OCI-LY7 (cell line): ENCODE measurements around the gene BBOF1. TPM values are rescaled to one million over a fixed set of nuclear protein-coding genes. Genes with fewer than 3 reads are reported as not detected.
A peak's percentile ranks its signal among the peaks of the same experiment; 100 is the strongest.

Source experiments
- Bru-seq: library from RNA; stranded (reverse); fragments of 400-500 nt; gene quantifications from one replicate; lab custom pipeline; 2021; lab: Mats Ljungman, UMichigan
- BruChase-seq, 2 experiments: library from RNA; stranded (reverse); fragments of 400-500 nt; gene quantifications; one replicate each; lab custom pipeline; 2021; lab: Mats Ljungman, UMichigan
- BruUV-seq: library from RNA; stranded (reverse); fragments of 400-500 nt; replicated peaks from 2 replicates; lab custom pipeline; 2021; lab: Mats Ljungman, UMichigan
- CTCF ChIA-PET: fragments of 300-600 bp; sonication (Branson Sonifier 250); formaldehyde crosslinking; loops from one replicate; lab custom pipeline; 2022; ENCODE audit warnings: antibody characterized with exemption; ENCODE audit not compliant: unreplicated experiment; lab: Charles Lee
- POLR2A ChIA-PET: fragments of 300-600 bp; sonication (Branson Sonifier 250); formaldehyde crosslinking; loops from one replicate; lab custom pipeline; 2022; ENCODE audit warnings: antibody characterized with exemption; lab: Charles Lee
- DNase-seq: peaks from one replicate; pipeline ENCODE4 v3.0.0-alpha.2; 2015; ENCODE audit warnings: low spot score
- H2AFZ ChIP-seq: fragments of 200-600 bp; sonication (generic), shearing (Covaris generic); 2 replicates; pipeline ENCODE4 v1.6.1; 2014; ENCODE audit warnings: mild to moderate bottlenecking, antibody characterized with exemption, low read length, moderate library complexity
- H3K27ac ChIP-seq: fragments of 200-600 bp; sonication (generic); 2 replicates; pipeline ENCODE4 v1.5.1; 2014; ENCODE audit warnings: mixed run types, low read depth, mild to moderate bottlenecking, moderate library complexity, low read length, inconsistent platforms; ENCODE audit not compliant: poor library complexity, severe bottlenecking
- H3K36me3 ChIP-seq: fragments of 200-600 bp; sonication (generic); 2 replicates; pipeline ENCODE4 v1.6.1; 2014; ENCODE audit warnings: mild to moderate bottlenecking, antibody characterized with exemption, low read length, moderate library complexity, mixed read lengths; ENCODE audit not compliant: insufficient read depth
- H3K4me1 ChIP-seq: fragments of 200-600 bp; sonication (generic); 2 replicates; pipeline ENCODE4 v1.5.1; 2014; ENCODE audit warnings: mild to moderate bottlenecking, low read length; ENCODE audit not compliant: insufficient read depth, poor library complexity, severe bottlenecking
- H3K4me2 ChIP-seq: fragments of 200-600 bp; sonication (generic); 2 replicates; pipeline ENCODE4 v1.6.1; 2014; ENCODE audit warnings: mild to moderate bottlenecking, low read length
- H3K4me3 ChIP-seq: fragments of 200-600 bp; sonication (generic); 2 replicates; pipeline ENCODE4 v1.5.1; 2014; ENCODE audit warnings: mild to moderate bottlenecking, low read depth, low read length; ENCODE audit not compliant: poor library complexity, severe bottlenecking
- H3K79me2 ChIP-seq: fragments of 200-600 bp; sonication (generic); 2 replicates; pipeline ENCODE4 v1.6.1; 2016; ENCODE audit warnings: low read depth, mild to moderate bottlenecking, low read length, moderate library complexity, mixed read lengths; ENCODE audit not compliant: insufficient read depth
- H3K9me2 ChIP-seq: fragments of 200-600 bp; sonication (generic); 2 replicates; pipeline ENCODE4 v1.6.1; 2016; ENCODE audit warnings: mild to moderate bottlenecking, low read length, mixed read lengths; ENCODE audit not compliant: insufficient read depth
- H3K9me3 ChIP-seq: fragments of 200-600 bp; sonication (generic); 2 replicates; pipeline ENCODE4 v1.6.1; 2014; ENCODE audit warnings: mild to moderate bottlenecking, mixed run types, low read length, mixed read lengths
- H4K20me1 ChIP-seq: fragments of 200-600 bp; sonication (generic); 2 replicates; pipeline ENCODE4 v1.6.1; 2014; ENCODE audit warnings: mild to moderate bottlenecking, antibody characterized with exemption, low read length, moderate library complexity, mixed read lengths; ENCODE audit not compliant: insufficient read depth
- CTCF ChIP-seq: fragments of 200-600 bp; sonication (generic); conservative IDR thresholded peaks from 2 replicates; pipeline ENCODE4 v1.5.1; 2014; ENCODE audit warnings: mild to moderate bottlenecking, antibody characterized with exemption, low read length, moderate library complexity, mixed read lengths
- EZH2phosphoT487 ChIP-seq: fragments of 200-600 bp; sonication (generic); IDR thresholded peaks from 2 replicates; pipeline ENCODE4 v1.6.1; 2018; ENCODE audit warnings: low read depth, borderline replicate concordance, mild to moderate bottlenecking, mixed run types, antibody characterized with exemption, low read length, moderate library complexity, mixed read lengths
- intact Hi-C: fragments of 100-400 bp; cut with micrococcal nuclease; formaldehyde crosslinking; loops from one replicate; pipeline ENCODE4 v1.10.0; 2022; ENCODE audit not compliant: unreplicated experiment
- long read RNA-seq: library from polyadenylated mRNA; stranded (forward); transcript quantifications from one replicate; pipeline ENCODE4 v2.0.0, GENCODE V29; 2022
- total RNA-seq, 2 experiments: library from RNA; depleted of rRNA in 1 of 2; stranded (reverse); fragments of >200 nt in 1 of 2; shearing (Covaris generic) in 1 of 2; gene quantifications; 2 replicates each; pipeline ENCODE4 v1.2.3, GENCODE V29; 2014 to 2022

The BBOF1 gene
- total RNA-seq (2014; rRNA removed; shearing (Covaris generic)) (1.7 and 2.9 TPM in 2 replicates), total RNA-seq (2022) (3.2 and 3.9 TPM in 2 replicates), Bru-seq, nascent RNA (percentile 38 among the genes with signal in this experiment), BruChase-seq, experiment 1, labeled RNA remaining after a 6-hour chase (percentile 39 among the genes with signal in this experiment), BruChase-seq, experiment 2, labeled RNA remaining after a 2-hour chase (percentile 38 among the genes with signal in this experiment)
- long read RNA-seq, partial matches to known transcripts, result 0 of 10 reads
- long read RNA-seq, other reads (novel, unspliced or antisense), result 10 of 10 reads

GRCh38 chr14:74018586-74019407, at the start of gene BBOF1, which contains the start of gene ENTPD5:
Gene BBOF1, plus strand, starts transcription at chr14:74019349. Its CDS starts 130 bp downstream, at chr14:74019479.
Gene ENTPD5, minus strand, starts transcription at chr14:74019288. Its CDS starts 31,186 bp downstream, at chr14:73988102.
- peak within 1 kb of the TSS; percentile 86 for H3K4me3 ChIP-seq
- ChIA-PET POLR2A (no interaction called here), CTCF (no interaction called here)
- BruUV-seq, result no TSS peak
- peaks cover 3% of the 10 kb centered on the region for H3K4me1 ChIP-seq
- H4K20me1 ChIP-seq, result no peaks in the 10 kb centered on the region
- H3K9me2 ChIP-seq, result no peaks in the 10 kb centered on the region
- no peaks in the 10 kb centered on the region for H3K9me3 ChIP-seq
- H3K79me2 ChIP-seq, result no peaks in the 10 kb centered on the region
- DNase-seq, result peak; percentile 84
- H3K36me3 ChIP-seq, result no peaks in the 10 kb centered on the region
- H3K4me2 ChIP-seq, result peak within 1 kb of the TSS; percentile 88
- intact Hi-C loops, result loop anchor here (2.0 to 5.0 kb wide), 3 partner anchors 66 to 131 kb away; partner anchors contain the start of genes ALDH6A1, COQ6, FAM161B and LIN52
- peak within 1 kb of the TSS; percentile 92 for H2AFZ ChIP-seq
- no peak for TF ChIP-seq CTCF
- TF ChIP-seq EZH2phosphoT487, result no peak
- H3K27ac ChIP-seq, result peak within 1 kb of the TSS; percentile 31

GRCh38 chr14:73973497-73973896, 45.7 kb upstream of the BBOF1 start:
- no peak overlapping the region for H3K4me3 ChIP-seq
- DNase-seq, result no peak
- H3K9me3 ChIP-seq, result no peaks in the 10 kb centered on the region
- no peak overlapping the region for H2AFZ ChIP-seq
- no peaks in the 10 kb centered on the region for H3K9me2 ChIP-seq
- no TSS peak for BruUV-seq
- H4K20me1 ChIP-seq, result no peaks in the 10 kb centered on the region
- H3K79me2 ChIP-seq, result no peaks in the 10 kb centered on the region
- H3K27ac ChIP-seq, result no peak overlapping the region
- no peaks in the 10 kb centered on the region for H3K4me1 ChIP-seq
- intact Hi-C loops, result no loop called here
- CTCF ChIA-PET, result no interaction called here
- H3K36me3 ChIP-seq, result peaks cover 7% of the 10 kb centered on the region; the same call in 1 of the 2 replicates
- POLR2A ChIA-PET, result interaction anchor here (0.8 to 0.9 kb wide), 2 partner anchors 9 to 16 kb away, joined by 3 to 4 read pairs; no protein-coding TSS in a partner anchor
- TF ChIP-seq EZH2phosphoT487 (no peak), CTCF (no peak)
- no peak overlapping the region for H3K4me2 ChIP-seq
